ENCODE measurements around the gene DMD.

- TF ChIP-seq CTCF (IDR thresholded peaks at IDR 0.05) (no peak), POLR2A (IDR thresholded peaks at IDR 0.05) (no peak)
Observed at GRCh38 chrX:32280921-32281320, 930.4 kb downstream of the DMD start.
